Activated gamma-delta T cell (primary cell): Measurements from ENCODE around the gene ZBTB7C.

Experiments
- DNase-seq: peaks from one replicate; lab custom pipeline; 2025; lab: John Stamatoyannopoulos, UW

ZBTB7C gene

DNA sequence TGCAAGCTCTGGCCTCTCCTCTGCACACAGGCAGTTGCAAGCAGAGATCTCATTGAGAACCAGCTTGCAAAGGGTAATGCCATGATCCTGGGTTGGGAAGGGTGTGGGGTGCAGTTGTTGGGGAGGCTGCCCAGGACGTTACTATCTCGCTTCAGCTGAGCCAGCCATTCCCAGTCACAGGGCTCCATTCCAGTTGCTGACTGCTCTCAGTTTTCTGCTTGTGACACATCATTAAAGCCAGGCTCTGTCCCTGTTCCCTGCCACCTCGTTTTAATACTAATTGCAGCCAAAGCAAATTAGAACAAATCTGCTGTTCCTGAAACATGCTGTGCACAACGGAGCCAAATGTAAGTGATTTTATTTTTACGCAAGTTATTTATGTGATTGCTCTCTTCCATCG, 416.2 kb downstream of the ZBTB7C start:
- no peak for DNase-seq

DNA sequence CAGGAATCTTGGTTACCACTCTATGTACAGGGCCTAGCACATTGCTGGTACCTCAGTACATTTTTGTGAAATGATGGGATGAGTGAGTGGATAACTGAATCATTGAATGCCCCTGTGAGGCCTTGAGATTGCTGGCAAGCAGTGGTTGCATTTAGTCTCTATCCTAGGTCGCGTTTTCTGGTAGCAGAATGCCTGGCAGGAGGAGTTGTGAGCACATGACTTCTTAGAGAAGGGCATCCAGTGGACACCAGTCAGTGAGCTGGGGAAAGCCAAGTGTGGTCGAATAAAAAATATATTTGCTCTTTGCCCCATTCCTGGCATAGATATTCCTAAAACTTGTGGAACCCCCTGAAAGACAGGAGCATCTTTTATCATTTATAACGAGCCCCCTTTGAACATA, 416.9 kb downstream of the ZBTB7C start:
- DNase-seq = no peak

DNA sequence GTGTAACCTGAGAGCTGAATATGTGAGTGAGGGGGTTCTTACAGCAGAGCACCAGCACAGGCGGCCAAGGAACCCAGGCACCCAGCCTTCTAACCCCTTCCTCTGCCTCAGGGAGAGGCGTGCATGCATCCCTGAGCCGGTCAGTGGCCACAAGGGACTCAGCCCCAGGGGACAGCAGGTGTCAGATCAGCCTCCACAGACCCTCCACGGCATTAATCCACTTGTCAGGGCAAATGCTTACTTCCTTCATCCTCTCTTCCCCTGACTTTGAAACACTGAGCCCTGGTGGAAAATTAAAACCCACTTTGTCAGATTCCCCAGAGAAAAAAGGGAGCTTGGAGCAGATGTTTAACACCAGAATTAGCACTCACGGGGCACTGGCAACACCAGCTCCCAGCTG, 418.2 kb downstream of the ZBTB7C start:
- no peak for DNase-seq

DNA sequence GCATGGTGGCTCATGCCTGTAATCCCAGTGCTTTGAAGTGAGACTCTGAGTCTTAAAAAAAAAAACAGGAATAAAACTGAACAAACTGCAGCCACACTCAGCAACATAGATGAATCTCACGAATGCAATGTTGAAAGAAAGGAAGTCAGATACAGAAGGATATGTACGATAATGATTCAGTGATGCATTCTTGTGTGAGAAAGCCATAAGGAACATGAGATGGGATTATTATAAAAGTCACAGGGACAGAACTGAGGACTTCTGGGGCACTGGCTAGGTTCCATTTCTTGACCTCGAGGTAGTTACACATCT, 421.8 kb downstream of the ZBTB7C start:
- no peak for DNase-seq

DNA sequence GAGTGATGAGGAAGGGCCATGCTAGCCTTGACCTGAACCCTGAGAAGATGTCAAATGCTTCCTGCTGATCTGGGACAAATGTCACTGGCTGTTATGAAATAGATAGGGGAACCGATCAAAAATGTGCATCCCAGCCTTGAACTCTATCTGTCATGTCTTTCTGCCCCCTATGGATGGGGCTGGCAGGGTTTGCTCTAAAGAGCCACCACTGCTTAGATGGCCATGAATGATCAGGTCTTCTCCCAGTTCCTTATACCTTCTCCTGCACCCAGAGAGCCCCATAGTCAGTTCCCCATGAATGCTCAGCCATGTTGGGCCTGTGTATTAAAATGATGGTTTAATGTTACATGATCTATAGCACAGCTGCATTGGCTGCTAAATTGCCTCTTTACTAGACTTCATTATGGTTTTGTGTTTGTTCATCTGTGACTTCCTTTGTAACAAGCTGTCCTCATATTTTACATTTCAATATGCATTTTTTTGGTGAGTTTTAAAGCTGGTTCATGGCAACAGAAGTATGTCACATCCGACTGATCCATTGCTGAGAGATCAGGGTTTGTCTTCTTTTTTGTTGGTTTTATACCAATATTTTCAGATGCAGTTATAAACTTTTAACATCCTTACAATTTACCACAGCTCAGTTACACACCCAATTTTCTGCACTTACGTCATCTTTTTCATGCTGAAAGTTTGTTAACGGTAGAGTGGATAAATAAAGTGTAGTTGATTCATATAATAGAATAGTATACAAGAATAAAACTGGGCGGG, 422.4 kb downstream of the ZBTB7C start:
- no peak for DNase-seq

DNA sequence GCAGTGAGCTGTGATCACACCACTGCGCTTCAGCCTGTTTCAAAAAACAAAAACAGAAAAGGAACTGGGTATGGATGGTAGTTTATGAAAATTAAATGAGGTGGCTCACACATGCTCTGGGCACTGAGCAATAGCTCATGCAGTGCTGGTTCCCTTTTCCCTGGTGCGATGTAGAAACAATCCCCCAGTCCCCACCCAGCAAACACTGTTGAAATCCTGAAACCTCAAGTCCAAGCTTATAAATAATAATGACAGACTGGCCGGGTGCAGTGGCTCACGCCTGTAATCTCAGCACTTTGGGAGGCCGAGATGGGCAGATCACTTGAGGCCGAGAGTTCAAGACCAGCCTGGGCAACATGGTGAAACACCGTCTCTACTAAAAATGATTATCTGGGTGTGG, 423.3 kb downstream of the ZBTB7C start:
- DNase-seq = no peak

DNA sequence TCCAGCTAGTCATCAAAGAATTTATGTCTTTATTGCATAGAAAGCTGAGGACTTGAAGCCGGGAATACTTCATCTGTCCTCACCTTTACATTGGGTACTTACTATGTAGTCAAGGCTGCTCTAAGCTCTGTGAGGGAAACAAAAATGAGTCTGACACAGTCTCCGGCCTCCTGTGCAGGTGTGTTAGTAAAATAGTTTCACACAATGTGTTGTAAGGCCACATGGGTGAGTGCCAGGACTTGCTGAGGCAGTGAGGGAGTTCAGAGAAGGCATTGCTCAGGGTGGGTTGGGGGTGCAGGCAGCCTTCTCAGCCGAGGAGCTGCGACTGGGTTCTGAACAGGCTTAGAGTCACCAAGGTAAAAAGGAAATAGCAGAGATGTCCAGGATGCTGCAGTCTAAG, 424.2 kb downstream of the ZBTB7C start:
- no peak for DNase-seq

DNA sequence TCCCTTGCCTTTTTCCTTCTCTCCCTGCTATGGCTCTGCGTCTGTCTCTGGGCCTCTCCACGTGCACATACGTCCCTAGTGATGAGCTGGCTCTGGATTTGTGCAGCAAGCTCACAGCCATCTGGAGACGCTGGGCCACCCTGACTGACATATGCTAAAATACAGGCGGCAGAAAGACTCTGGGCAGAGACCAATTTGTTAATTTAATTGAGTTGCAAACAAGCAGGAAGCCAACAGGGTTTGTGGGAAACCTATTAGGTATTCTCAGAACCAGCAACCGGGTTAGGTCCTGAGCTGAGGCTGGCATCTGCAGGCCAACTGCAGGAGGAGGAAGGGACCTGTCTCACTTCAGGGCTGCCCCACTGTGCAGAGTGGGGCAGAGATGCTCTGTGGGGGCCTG, 425.2 kb downstream of the ZBTB7C start:
- DNase-seq = no peak

DNA sequence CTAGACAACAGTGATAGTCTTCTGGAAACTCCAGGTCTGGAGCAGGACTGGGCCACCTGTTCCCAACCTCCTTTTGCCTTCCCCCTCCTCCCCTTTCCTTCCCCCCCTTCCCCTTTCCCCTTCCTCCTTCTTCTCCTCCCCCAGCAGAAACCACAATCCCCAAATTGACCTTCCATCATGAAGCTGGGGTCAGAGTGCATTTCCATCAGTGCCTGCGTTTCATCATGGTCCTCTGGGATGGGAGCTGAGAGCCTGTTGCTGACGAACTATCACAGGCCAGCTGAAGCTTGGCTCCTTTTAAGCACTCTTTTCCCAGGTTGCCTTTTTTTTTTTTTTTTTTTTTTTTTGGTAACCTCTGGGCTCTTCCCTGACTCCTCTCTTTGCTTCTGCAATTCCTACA, 426.1 kb downstream of the ZBTB7C start:
- no peak for DNase-seq

DNA sequence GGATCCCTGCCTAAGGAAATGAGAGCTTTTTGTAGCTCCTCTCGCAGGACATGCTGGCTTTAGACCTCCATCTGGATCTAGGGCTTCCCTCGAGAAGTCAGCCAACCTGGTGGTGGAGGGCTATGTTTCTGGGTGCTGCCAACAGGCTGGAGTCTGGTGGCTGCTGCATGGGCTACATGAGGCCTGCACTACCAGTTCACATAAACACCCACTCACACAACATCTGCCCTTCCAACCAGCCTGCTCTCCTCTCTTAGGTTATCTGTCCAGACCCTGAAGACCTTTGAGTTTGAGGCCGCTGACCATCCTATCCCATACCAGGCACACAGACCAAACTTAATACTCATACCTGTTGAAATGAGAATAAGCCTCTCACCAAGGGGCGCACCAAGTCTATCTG, 427.4 kb downstream of the ZBTB7C start:
- DNase-seq = no peak

DNA sequence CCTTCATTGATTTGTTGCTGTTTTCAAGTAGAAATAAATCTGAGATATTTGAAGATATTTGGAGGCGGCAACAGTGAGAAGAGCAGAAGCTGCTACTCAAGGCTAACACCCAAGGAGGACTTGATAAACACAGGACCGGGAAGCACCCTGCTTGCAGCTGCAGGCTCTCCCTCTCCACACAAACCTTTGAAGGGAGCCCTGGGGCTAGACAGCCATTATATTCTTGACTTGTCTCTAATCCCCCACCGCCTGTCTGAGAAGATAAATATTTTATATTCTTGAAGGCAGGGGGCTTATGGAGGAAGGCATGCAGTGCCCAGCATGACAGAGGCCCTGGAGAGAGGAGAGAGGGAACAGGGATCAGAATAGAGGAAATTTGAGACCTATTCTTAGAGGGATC, 427.9 kb downstream of the ZBTB7C start:
- DNase-seq = no peak

DNA sequence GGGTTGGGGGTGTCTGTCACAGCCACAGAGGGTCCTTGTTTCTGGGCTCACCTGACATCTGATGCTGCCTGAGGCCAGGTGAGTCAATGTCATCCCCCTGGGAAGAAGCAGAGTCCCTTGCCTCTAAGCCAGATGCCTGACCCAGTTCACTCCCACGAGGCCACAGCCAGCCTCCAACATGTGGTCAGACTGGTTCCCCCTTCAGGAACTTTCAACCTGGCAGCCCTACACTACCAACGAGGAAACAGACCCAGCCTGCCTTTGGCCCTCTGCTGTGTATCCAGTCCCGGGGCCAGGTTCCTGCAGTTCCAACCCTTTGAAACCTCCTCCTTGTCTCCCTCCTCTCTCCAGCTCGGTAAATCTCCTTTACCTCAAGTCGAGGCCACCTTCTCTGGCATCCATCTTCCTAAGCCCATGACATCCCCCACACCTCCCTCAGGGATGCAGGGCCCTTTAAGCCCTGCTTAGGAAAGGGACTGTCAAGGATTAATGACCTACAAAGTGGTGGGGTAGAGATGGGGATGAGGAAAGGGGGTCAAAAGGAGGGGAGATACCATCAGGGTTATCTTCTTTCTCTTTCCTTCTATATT, 429.5 kb downstream of the ZBTB7C start:
- DNase-seq = no peak

DNA sequence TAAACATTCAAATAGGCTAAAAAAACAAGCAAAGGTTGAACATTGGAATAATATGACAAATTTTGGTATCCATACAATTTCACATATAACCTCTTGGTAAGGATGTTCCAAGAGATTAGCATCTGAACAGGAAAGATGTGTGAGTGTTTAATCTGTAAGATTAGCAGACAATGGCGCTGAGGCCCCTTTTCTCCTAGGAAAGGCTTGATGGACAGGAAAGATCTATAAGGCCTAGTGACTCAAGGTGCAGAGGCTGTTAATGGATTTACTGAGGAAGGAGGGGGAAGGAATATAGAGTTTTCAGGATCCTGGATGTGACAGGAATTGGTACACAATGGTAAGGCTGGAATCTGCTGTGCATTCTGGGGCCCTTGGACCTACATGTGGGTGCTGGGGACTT, 430.6 kb downstream of the ZBTB7C start:
- no peak for DNase-seq

DNA sequence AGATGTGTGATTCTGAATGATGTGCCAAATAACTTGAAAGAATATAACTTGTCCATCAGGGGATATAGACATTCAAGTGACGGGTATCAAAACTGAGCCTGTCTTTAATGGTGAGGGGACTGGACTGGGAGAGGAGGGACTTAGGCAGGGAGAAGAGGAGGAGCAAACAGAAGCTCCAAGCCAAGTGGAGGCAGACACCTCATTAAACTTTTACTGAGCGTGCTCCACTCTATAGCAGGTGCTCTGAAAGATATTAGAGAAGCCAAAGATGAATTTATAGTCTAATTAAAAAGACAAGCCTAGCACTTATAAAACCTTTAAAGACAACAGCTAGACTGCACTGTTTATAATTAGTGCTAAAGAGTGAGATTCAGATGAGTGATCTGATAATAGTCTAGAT, 431.0 kb downstream of the ZBTB7C start:
- DNase-seq = no peak
